GM19372 (cell line): ENCODE data around the gene HTT.
"Not testable (repeated sequence)": the region's sequence is repeated elsewhere in the genome, so short reads cannot be mapped to it uniquely, and the experiment has no call there.

Experiments
- ATAC-seq: cut with Tn5 transposase; IDR thresholded peaks from one replicate; pipeline ENCODE4 v1.9.1; 2021; ENCODE audit warnings: mild to moderate bottlenecking, low read depth, moderate library complexity; ENCODE audit not compliant: unreplicated experiment

HTT gene

DNA sequence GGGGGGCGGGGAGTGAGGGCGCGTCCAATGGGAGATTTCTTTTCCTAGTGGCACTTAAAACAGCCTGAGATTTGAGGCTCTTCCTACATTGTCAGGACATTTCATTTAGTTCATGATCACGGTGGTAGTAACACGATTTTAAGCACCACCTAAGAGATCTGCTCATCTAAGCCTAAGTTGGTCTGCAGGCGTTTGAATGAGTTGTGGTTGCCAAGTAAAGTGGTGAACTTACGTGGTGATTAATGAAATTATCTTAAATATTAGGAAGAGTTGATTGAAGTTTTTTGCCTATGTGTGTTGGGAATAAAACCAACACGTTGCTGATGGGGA lies 1.1 kb downstream of the HTT start:
- ATAC-seq = no peak

DNA sequence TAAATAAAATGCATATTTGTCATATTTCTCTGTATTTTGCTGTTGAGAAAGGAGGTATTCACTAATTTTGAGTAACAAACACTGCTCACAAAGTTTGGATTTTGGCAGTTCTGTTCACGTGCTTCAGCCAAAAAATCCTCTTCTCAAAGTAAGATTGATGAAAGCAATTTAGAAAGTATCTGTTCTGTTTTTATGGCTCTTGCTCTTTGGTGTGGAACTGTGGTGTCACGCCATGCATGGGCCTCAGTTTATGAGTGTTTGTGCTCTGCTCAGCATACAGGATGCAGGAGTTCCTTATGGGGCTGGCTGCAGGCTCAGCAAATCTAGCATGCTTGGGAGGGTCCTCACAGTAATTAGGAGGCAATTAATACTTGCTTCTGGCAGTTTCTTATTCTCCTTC lies 3.3 kb downstream of the HTT start:
- ATAC-seq = no peak

DNA sequence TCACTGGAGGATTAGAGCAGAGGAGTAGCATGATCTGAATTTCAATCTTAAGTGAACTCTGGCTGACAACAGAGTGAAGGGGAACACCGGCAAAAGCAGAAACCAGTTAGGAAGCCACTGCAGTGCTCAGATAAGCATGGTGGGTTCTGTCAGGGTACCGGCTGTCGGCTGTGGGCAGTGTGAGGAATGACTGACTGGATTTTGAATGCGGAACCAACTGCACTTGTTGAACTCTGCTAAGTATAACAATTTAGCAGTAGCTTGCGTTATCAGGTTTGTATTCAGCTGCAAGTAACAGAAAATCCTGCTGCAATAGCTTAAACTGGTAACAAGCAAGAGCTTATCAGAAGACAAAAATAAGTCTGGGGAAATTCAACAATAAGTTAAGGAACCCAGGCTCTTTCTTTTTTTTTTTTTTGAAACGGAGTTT lies 5.2 kb downstream of the HTT start:
- no peak for ATAC-seq

- no peak for ATAC-seq
Observed at GRCh38 chr4:3082925-3083515, 8.5 kb downstream of the HTT start.

GRCh38 chr4:3083732-3084131 lies 9.3 kb downstream of the HTT start:
- no peak for ATAC-seq

- ATAC-seq = no peak
Observed at GRCh38 chr4:3085948-3086670, 11.6 kb downstream of the HTT start.

DNA sequence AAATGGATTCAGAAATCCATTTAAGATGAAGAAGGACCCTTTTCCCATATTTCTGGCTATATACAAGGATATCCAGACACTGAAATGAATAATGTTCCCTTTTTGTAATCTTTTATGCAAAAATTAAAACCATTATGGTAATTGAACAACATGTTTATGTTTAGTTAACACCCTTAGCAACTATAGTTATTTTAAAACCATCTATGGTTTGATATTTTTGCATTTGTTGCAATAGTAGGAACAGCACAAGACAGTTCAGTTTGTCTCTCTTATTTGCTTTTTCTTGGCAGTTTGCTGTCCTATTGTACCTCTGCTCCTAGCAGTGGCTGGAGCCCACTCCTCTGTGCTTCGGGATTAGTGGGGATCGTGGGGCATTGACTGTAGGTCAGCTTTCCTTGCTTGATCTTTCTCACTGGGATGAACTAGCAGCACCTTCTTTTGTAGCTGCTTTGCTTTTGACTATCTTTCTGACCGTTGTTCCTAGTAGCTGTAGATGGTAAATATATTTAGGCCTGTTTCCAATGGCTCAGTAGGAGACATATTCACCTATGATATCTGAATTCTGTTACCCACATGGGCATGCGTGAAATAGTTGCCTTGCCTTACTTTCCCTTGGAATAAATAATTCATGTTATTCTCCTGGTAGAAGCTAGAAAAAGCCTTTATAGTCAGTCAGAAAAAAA lies 12.8 kb downstream of the HTT start:
- no peak for ATAC-seq

- no peak for ATAC-seq
Observed at GRCh38 chr4:3091464-3091863, 17.0 kb downstream of the HTT start.

DNA sequence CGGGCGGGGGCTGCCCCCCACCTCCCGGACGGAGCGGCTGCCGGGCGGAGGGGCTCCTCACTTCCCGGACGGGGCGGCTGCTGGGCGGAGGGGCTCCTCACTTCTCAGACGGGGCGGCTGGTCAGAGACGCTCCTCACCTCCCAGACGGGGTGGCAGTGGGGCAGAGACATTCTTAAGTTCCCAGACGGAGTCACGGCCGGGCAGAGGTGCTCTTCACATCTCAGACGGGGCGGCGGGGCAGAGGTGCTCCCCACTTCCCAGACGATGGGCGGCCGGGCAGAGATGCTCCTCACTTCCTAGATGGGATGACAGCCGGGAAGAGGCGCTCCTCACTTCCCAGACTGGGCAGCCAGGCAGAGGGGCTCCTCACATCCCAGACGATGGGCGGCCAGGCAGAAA lies 20.2 kb downstream of the HTT start:
- not testable (repeated sequence) for ATAC-seq

- no peak for ATAC-seq
Observed at GRCh38 chr4:3096202-3096601, 21.7 kb downstream of the HTT start.

DNA sequence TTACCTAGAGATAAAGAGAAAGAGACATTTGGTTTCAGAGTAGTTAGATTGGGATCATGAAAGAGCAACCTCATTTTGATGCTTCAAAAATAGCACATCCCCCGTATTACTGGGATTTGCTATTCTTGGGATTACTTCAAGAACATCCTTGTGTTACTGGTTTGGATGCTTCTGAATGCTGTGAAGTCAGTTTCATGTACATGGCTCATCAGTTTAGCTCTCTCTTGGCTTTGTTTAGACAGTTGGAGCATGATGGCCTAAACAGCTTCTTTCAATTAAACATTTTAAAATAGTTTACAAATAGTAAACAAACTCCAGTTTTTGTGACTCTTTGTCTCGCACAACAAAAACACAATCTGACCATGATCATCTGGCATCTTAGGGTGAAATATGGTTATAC lies 23.9 kb downstream of the HTT start:
- ATAC-seq = no peak

DNA sequence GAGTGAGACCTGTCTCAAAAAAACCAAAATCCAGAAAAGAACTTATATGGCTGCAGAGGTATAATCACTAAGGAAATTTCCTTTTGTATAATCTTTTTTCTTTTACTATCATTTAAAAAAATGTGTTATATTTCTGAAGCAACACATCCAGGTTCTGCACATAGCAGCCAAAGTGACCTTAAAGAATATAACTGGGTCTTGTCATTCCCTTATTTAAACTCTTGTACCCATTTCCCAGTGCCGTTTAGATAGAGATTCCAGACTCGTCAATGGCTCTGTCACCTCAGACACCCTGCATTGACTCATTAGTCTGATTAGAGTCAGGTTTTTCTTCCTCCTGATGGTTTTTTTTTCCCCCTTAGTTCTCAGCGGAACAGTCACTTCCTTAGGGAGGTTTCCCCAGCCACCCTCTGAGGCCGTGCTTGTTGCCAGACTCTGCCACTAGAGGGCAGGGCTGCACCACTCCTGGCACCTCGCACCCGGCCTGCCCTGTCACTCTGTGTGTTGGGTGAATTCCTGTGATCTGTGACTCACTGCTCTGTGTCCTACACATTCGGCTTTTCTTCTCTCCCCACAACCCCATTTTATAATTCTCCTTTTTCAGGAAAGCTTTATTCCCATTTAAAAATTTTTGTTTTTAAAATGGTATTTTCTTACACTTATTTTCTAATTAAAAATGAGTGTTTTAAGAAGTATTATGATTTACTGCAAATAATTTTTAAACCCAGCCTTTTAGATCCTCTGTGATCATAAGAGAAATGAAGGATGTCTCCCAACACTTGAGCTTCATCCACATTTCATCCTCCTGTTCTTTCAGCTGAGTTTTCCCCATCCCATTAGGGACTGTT lies 32.1 kb downstream of the HTT start:
- peak; percentile 85 for ATAC-seq

DNA sequence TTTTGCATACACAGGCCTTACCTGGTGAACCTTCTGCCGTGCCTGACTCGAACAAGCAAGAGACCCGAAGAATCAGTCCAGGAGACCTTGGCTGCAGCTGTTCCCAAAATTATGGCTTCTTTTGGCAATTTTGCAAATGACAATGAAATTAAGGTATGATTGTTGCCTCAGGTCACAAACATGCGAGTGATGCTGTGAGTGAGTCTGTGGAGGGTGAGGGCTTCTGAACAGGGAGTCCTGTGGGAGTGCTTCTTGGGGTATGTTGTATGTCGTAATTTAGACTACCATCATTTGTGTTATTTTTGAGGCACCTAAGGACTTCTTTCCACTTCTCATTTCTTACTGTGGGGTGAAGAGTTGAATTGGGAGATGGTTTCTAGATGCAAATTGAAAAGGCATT lies 32.8 kb downstream of the HTT start:
- ATAC-seq = no peak

- no peak for ATAC-seq
Observed at GRCh38 chr4:3107691-3108121, 33.2 kb downstream of the HTT start.

DNA sequence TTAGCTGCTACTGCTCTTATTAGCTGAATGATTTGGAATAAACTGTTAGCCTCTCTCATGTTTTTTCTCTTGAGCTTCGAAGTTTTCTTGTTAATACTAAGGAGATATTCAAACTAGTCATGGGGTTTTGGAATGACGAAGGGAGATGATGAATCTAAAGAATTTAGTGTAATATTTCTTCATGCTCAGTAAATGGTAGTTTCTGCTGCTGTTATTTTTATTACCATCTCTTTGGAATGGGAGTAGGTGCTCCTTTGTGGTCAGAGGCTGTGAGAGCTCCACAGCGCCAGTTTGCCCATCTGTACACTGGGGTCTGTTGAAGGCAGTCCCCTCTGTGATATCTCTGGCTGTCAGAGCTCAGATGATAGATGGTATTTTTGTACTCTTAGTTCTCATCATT lies 33.7 kb downstream of the HTT start:
- ATAC-seq = no peak

GRCh38 chr4:3111461-3111860 lies 37.0 kb downstream of the HTT start:
- ATAC-seq = no peak

GRCh38 chr4:3112201-3112600 lies 37.7 kb downstream of the HTT start:
- ATAC-seq = no peak

GRCh38 chr4:3112609-3113469 lies 38.4 kb downstream of the HTT start:
- ATAC-seq = no peak

- ATAC-seq = no peak
Observed at GRCh38 chr4:3114377-3114776, 39.9 kb downstream of the HTT start.

GRCh38 chr4:3115637-3116270 lies 41.3 kb downstream of the HTT start:
- no peak for ATAC-seq
